Breast epithelium (tissue), 3 donors: Measurements from ENCODE around the gene SLC10A1.

Source experiments
- POLR2AphosphoS5 ChIP-seq, 3 donors: sonication (generic); formaldehyde crosslinking; IDR thresholded peaks; one replicate each; pipeline ENCODE4 v1.6.1; 2017; ENCODE audit warnings: antibody characterized with exemption in 3 of 3
- TF ChIP-seq, protein P1 (sequence below), 3 donors: fragments of 450-650 bp; IDR thresholded peaks; one replicate each; pipeline ENCODE4 v1.5.1; 2016 to 2017; ENCODE audit warnings: antibody characterized with exemption in 3 of 3, mild to moderate bottlenecking in 3 of 3, moderate library complexity in 3 of 3

DNA sequence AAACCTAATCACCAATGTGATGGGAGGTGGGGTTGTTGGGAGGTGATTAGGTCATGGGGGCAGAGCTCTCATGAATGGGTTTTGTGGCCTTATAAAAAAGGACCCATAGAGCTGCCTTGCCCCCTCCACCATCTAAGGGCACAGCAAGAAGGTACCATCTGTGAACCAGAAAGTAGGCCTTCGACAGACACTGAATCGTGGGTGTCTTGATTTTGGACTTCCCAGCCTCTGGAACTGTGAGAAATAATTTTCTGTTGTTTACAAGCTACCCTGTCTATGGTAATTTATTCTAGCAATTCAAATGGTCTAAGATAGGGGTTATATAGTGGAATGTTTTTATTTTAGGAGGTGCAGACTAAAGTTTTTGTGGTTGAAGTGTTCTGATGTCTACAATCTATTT is 7.9 kb upstream of the SLC10A1 start:
- TF ChIP-seq, protein P1, sequence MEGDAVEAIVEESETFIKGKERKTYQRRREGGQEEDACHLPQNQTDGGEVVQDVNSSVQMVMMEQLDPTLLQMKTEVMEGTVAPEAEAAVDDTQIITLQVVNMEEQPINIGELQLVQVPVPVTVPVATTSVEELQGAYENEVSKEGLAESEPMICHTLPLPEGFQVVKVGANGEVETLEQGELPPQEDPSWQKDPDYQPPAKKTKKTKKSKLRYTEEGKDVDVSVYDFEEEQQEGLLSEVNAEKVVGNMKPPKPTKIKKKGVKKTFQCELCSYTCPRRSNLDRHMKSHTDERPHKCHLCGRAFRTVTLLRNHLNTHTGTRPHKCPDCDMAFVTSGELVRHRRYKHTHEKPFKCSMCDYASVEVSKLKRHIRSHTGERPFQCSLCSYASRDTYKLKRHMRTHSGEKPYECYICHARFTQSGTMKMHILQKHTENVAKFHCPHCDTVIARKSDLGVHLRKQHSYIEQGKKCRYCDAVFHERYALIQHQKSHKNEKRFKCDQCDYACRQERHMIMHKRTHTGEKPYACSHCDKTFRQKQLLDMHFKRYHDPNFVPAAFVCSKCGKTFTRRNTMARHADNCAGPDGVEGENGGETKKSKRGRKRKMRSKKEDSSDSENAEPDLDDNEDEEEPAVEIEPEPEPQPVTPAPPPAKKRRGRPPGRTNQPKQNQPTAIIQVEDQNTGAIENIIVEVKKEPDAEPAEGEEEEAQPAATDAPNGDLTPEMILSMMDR (IDR thresholded peaks at IDR 0.05): no peak
- no peak for TF ChIP-seq POLR2AphosphoS5 (IDR thresholded peaks at IDR 0.05)
